Stimulated activated CD8-positive, alpha-beta memory T cell treated with anti-CD3 and anti-CD28 coated beads, Interleukin-4, amount 100 ng/mL, for 48 hours (primary cell): ENCODE data around the gene CIAO1.
"Not testable (repeated sequence)": the region's sequence is repeated elsewhere in the genome, so short reads cannot be mapped to it uniquely, and the experiment has no call there.

Source experiments
- DNase-seq: peaks from one replicate; pipeline ENCODE4 v3.0.0-alpha.2; 2020

Gene CIAO1

DNA sequence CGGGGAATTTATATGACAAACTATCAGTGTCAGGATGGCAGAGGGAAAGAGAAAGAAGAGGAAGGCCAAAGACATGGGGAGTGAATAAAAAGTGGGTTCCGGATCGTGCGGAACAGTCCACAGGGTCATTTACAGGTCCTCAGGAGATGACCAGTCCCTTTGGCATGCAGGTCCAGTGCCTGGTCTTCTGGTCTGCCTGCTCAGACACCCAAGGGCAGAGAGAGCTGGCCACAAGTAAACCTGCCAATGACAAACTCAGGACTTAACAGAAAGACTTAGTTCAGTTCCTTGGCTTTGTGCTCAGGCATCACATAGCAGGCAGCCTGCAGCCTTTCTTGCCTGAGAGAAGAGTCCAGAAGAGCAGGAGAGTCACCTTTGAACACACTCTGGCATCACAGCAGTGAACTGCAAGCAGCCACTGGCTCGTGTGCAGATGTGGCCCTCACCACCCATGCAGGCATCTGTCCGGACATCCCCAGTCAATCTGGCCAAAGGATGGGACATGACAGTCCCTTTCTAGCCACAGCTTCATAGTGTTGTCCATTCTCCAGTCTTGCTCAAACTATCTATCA lies 14.2 kb upstream of the CIAO1 start:
- DNase-seq, result no peak

GRCh38 chr2:96252526-96252925 lies 13.5 kb upstream of the CIAO1 start:
- DNase-seq, result no peak

- DNase-seq, result no peak
Observed at GRCh38 chr2:96253006-96253405, 13.0 kb upstream of the CIAO1 start.

GRCh38 chr2:96254571-96254970 lies 11.5 kb upstream of the CIAO1 start:
- no peak for DNase-seq

DNA sequence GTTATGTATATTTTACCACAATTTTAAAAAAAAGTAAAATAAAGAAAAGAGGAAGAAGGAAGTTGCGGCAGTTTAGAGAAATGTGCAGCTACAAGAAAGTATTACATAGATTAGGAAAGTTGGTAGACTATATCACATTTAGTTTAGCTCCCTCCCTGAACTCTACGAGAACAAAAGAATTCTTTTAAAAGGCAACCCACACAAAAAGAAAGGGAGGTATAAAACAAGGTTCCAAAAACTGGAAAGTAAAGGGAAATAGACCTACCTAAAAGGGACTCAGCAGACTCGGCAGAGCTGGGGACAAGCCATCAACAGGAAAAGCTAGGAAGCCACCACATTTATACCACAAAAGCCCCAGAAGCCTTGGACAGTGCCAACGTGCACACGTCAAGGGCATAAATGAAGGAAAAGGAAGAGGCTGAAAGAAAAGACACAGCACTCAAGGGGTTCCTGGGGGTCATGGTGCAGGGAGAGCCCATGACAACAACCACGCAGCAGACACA lies 9.4 kb upstream of the CIAO1 start:
- DNase-seq, result no peak

DNA sequence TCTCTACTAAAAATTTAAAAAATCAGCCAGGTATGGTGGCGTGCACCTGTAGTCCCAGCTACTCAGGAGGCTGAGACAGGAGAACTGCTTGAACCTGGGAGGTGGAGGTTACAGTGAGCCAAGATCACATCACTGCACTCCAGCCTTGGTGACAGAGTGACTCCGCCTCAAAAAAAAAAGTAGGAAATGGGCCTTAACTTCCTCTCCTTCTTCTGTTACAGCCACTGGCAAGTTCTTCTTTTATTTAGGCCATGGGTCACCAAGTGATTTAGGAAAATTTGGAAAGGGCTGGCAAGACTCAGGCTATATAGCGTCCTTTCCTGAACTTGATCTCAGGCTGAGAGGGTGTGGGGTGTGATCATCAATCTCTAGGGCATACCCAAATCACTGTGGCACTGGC lies 8.3 kb upstream of the CIAO1 start:
- DNase-seq, result not testable (repeated sequence)

DNA sequence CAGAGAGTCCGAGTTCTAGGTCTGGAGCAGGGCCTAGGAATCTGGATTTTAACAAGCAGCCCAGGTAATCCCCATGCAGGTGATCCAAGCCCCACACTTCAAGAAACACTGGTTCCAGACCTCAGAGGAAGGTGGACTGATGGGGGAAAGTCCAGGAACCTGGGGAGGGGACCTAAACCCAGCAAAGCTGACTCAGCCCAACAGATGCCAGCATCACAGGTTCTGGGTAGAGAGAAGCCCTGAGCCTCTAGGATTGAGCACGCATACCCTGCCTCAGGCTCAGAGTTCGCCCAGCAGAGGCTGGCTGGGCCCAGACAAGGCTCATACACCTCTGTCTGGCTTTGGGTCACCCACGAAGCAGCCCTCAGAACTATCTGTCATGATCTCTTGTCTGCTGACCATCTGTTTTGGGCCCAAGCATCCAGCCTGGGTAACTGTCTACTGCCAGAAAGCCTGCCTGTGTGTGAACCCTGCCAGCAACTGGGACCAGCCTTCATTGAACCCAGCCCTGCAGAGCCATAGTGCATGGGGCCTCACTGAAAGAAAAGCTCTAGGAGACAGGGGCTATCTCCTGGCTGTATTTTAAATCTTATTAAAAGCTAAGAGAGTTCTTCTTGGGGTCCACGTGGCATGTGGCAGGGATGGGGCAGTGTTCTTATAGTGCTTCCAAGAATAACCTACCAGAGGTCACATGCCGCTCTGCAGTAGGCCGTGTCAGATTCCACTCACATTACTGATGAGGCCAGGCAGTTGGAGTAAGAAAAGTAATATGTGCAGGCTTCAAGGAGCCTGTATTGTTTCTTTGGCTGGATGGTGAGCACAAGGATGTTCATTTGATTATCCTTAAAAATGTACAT lies 7.6 kb upstream of the CIAO1 start:
- DNase-seq, result no peak

DNA sequence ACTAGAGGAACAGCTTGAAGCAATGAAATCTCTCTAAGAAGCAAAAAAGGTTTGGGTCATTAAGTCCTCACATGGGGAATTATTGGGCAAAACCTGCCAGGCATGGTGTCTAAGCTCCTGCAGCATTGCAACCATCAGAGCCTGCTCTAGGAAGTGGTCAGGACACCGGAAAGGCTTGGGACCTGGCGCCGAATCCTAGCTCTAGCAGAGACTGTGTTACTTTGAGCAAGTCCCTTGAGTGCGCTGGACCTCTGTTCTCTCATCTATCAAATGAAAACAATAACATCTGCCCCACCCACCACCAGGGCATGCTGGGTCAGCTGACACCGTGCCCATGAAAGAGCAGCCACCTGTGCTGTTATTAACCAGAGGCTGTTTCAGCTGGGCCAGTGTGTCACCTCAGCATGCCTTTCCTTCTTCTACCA lies 6.5 kb upstream of the CIAO1 start:
- no peak for DNase-seq

- peak; percentile 44 for DNase-seq
Observed at GRCh38 chr2:96260387-96261260, 5.4 kb upstream of the CIAO1 start.

DNA sequence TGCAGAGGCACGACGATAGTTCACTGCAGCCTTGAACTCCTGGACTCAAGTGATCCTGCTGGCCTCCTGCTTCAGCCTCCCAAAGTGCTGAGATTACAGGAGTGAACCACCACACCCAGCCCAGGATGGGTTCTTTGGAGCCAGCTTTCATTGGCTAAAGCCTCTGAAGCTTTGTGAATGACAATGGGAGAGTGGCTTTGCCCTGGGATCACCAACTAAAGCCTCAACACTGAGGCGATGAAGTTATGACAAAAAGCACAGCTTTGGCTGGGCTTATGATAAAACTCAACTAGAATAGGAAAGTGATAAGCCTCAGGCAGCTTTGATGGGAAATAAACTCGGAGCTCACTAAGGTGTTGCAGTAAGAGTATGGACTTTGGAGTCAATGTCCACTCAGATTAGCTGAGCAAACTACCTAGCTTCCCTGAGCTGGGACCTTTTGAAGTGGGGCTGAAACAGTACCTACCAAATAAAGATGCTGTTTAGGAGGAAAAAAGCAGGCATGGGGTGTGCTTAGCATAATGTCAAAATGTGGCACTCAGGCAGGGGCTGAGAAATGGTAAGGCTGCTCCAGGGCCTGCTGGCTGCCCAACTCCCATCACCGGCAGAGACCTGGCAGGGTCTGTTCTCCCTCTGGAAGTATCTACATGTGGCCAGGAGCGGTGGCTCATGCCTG lies 4.6 kb upstream of the CIAO1 start:
- DNase-seq, result no peak

DNA sequence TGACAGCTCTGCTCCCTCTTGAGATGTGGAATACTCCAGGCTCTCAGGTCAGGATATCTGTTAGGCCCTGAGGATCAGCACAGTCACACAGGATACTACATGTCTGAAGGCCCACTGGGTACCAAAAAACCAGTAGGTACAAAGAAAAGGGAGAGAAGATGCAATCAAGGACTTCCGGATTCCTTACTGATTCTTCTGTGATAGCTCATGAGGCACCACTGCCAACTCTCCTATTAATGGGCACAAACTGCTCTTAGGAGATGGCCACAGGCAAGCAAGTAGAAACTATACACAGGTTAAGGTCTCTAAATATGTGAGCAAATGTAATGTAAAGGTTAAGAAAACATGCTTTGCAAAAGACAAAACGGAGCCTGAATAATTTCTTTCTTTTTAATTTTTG lies 3.7 kb upstream of the CIAO1 start:
- DNase-seq, result no peak

DNA sequence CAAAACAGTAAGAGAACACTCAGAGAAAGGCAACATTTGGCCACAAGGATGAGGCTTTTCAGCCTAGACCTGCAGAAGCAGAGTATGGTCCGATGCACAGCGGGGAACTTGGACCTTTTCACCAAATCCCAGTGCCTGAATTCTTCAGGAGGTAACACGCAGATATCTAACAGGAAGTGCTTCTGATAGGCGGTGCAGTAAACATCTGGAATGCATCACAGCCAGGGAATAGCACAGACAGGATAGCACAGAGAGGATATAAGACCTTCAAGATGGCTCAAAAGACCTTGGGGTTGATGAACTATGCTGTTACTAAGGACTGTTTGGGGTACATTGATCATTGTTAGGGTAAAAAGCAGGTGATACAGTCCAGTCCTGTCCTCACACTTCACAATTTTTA lies 1.9 kb upstream of the CIAO1 start:
- DNase-seq, result no peak

DNA sequence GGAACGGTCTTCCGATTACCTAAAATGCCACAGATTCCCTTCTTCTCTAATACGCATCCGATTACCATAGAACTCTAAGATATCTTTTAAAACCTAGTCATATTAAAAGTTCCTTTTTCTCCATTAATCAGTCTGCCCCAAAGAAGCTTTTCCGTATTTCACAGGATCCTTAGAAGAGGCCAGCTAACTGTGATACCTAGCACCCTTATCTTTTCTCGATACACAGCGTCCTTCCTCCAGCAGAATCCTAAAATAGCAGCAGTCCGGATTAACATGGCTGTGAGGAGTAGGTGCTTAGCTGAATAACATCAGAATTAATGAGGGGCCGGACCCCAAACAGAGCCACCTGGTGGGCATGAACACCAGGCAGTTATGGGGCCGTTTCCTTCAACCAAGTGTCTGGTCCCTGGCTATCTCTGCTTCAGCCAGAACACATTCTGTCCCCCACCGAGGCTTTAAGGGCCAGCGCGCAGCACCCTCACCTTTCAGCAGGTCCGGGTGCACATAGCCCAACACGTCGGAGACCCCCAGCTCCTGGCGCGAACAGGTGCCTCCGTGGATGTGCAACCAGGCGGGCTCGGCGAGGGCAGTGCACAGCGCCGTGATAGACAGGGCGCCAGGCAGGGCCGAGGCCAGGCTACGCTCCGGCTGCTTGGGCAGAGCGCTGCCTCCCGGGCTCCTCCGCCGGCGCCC lies 1.2 kb upstream of the CIAO1 start:
- DNase-seq, result peak; percentile 48

GRCh38 chr2:96265349-96265839 lies 631 bp upstream of the CIAO1 start:
- DNase-seq, result no peak

DNA sequence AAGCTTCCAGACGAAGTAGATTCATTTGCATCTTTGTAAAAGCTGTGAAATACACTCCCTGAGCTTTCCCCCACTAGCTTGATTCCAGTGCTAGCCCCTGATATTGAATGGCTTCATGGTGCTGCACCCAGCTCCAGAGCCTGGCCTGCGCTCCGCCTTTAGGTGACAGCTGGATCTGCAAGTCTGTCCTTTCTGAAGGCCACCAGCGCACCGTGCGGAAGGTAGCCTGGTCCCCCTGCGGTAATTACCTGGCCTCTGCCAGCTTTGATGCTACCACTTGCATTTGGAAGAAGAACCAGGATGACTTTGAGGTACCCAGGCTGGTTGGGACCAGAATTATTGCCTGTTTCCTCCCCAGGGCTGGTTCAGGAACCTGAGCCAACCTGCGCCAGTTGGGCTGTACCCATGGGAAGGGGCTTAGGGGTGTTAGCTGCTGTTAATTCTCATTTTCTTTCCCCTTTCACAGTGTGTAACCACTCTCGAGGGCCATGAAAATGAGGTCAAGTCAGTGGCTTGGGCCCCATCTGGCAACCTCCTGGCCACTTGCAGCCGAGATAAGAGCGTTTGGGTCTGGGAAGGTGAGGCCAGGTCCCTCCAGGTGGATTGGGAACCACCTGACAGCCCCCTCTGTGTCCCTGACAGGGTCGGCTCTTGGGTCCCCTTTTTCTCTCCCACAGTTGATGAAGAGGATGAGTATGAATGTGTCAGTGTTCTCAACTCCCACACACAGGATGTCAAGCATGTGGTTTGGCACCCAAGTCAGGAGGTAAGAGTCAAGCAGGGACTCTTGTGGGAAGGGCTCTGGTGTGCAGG lies 1.3 kb downstream of the CIAO1 start:
- DNase-seq, result peak; percentile 73

DNA sequence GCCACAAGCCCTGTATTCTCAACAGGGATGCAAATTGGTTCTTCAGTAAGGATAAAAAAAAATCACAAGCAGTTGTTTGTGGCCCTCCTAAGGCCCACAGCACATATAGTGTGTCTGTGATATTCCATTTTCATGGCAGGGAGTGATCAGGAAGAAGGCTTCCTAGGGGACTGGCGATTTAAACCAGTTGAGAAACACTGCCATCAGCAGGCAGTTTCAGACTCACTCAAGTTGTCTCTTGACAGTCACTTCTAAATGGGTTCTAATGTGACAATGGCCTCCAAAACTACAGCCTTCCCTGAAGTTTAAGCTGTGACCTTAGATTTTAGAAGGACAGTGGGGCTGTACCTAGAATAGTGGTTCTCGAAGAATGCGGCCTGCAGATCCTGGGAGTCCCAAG lies 6.0 kb downstream of the CIAO1 start:
- DNase-seq, result no peak

- DNase-seq, result no peak
Observed at GRCh38 chr2:96273763-96274162, 7.7 kb downstream of the CIAO1 start.

- no peak for DNase-seq
Observed at GRCh38 chr2:96274355-96275056, 8.5 kb downstream of the CIAO1 start.

DNA sequence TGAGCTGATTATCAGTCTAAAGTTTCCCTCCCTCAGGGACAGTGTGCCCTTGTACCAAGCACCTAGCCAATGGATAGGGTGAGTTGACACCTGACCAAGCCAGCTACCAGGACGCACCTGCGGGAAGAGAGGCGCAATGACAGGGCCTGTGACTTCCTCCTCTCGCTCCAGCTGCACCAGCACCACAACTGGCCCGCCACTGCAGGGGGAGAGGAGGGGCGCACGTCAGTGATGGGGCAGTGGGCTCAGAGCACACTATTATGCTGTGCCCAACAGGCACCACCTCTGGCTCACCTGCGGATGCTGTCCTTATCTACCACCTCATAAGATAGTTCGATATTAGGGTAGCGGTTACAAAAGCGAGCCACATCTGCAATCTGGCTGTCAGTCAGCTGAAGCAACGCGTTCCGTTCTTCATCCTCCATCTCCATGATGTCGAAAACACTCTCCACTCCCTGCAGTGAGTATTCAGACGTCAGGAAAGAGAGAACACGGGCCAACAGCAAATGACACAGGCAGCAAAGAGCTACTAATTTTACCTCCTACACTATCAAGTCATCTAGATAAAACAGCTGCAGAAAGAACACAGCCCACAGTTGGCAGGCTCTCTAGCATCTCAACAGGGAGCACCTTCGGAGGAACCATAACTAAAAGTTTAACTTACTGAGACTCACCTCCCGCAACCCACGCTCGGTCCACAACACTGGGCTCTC lies 10.9 kb downstream of the CIAO1 start:
- DNase-seq, result no peak
